Measurements from ENCODE around the gene SOBP.

DNA sequence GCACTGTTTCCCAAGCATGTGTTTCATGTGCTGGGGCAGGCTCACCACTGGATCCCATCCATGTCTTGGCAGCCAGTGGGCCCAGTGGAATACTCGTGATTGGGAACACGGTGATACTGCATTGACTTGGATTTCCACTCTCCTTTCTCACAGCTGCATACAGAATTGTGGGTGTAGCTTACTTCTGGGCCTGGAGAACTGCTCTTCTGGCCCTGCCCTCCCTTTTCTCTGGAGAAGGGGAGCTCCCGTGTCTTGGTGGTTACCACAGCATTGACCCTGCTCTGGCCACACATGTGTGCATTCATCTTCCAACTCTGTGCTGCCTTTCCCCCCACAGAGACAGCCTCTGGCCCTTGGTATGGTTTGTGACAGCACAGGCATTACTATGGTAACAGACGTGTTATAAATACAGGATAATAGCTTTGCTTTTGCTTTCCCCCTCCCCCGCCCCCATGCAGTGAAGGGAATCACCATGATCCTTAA is 21.6 kb downstream of the SOBP start:
- no peak for TF ChIP-seq CTCF (IDR thresholded peaks at IDR 0.05)
- no peak for TF ChIP-seq POLR2A (IDR thresholded peaks at IDR 0.05)
